NB4 (cell line): ENCODE results near the gene SLC39A11.

Source experiments
- POLR2A ChIP-seq: IDR thresholded peaks from 2 replicates; pipeline ENCODE4 v1.6.1; 2011; ENCODE audit warnings: mild to moderate bottlenecking; ENCODE audit not compliant: insufficient read length; ENCODE audit errors: extremely low read depth
- TF ChIP-seq, protein P1 (sequence below): IDR thresholded peaks from one replicate; pipeline ENCODE4 v1.5.1; 2012; ENCODE audit warnings: low read depth, low read length
- TF ChIP-seq, protein P2 (sequence below): IDR thresholded peaks from 2 replicates; pipeline ENCODE4 v1.6.1; 2011; ENCODE audit warnings: low read depth, low read length

GRCh38 chr17:72840019-72840418 lies 252.5 kb downstream of the SLC39A11 start:
- no peak for TF ChIP-seq POLR2A
- TF ChIP-seq, protein P1, sequence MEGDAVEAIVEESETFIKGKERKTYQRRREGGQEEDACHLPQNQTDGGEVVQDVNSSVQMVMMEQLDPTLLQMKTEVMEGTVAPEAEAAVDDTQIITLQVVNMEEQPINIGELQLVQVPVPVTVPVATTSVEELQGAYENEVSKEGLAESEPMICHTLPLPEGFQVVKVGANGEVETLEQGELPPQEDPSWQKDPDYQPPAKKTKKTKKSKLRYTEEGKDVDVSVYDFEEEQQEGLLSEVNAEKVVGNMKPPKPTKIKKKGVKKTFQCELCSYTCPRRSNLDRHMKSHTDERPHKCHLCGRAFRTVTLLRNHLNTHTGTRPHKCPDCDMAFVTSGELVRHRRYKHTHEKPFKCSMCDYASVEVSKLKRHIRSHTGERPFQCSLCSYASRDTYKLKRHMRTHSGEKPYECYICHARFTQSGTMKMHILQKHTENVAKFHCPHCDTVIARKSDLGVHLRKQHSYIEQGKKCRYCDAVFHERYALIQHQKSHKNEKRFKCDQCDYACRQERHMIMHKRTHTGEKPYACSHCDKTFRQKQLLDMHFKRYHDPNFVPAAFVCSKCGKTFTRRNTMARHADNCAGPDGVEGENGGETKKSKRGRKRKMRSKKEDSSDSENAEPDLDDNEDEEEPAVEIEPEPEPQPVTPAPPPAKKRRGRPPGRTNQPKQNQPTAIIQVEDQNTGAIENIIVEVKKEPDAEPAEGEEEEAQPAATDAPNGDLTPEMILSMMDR: no peak
- TF ChIP-seq, protein P2, sequence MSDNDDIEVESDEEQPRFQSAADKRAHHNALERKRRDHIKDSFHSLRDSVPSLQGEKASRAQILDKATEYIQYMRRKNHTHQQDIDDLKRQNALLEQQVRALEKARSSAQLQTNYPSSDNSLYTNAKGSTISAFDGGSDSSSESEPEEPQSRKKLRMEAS: no peak
